Activated CD4-positive, alpha-beta memory T cell treated with anti-CD3 and anti-CD28 coated beads, Interleukin-2, amount 10 ng/mL, durations not matched to agents 7 days and 5 days (primary cell): ENCODE results near the gene ATP11A. TPM values are rescaled to one million over a fixed set of nuclear protein-coding genes. Genes with fewer than 3 reads are reported as not detected.

ENCODE experiments used
- CTCF ChIA-PET: fragments of 350-600 bp; sonication (Branson Sonifier 250); formaldehyde crosslinking; loops from one replicate; lab custom pipeline; 2021; ENCODE audit warnings: antibody characterized with exemption, inconsistent platforms; lab: Charles Lee
- POLR2A ChIA-PET: fragments of 350-600 bp; sonication (Branson Sonifier 250); formaldehyde crosslinking; loops from one replicate; lab custom pipeline; 2021; ENCODE audit warnings: antibody characterized with exemption; lab: Charles Lee
- DNase-seq: peaks from one replicate; pipeline ENCODE4 v3.0.0-alpha.2; 2020
- H3K27ac Mint-ChIP-seq: one replicate; pipeline ENCODE4 v1.8.0; 2021; ENCODE audit warnings: mild to moderate bottlenecking, mixed read lengths
- H3K27me3 Mint-ChIP-seq: one replicate; pipeline ENCODE4 v1.8.0; 2021; ENCODE audit warnings: mixed read lengths
- H3K36me3 Mint-ChIP-seq: one replicate; pipeline ENCODE4 v1.8.0; 2021; ENCODE audit warnings: low read depth, mixed read lengths
- H3K4me1 Mint-ChIP-seq: one replicate; pipeline ENCODE4 v1.8.0; 2021; ENCODE audit warnings: mixed read lengths
- H3K4me3 Mint-ChIP-seq: one replicate; pipeline ENCODE4 v1.8.0; 2021; ENCODE audit warnings: mild to moderate bottlenecking, mixed read lengths
- H3K9me3 Mint-ChIP-seq: one replicate; pipeline ENCODE4 v1.8.0; 2021; ENCODE audit warnings: mixed read lengths
- total RNA-seq, 2 experiments: library from RNA; stranded (reverse); gene quantifications; one replicate each; pipeline ENCODE4 v1.2.3, GENCODE V29; 2021

The ATP11A gene
- total RNA-seq, 2 experiments from 2014 or later = 52.5 to 53.3 TPM

DNA sequence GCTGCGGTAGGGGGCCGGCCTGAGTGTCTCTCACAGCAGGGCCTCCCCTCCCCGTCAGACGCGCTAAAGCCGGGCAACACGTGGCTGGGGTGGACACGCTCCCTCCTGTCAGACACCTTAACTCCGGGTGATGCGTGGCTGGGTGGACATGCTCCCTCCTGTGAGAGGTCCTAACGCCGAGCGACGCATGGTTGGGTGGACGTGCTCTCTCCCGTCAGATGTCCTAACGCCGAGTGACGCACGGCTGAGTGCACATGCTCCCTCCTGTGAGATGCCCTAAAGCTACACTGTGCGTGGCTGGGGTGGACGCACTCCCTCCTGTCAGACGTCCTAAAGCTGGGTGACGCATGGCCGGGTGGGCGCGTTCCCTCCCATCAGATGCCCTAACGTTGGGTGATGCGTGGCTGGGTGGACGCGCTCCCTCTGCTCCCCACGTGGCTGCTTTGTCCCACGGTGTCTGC lies 153.1 kb downstream of the ATP11A start:
- Mint-ChIP-seq H3K27me3 (no peaks in the 10 kb centered on the region), H3K4me1 (peaks cover 5% of the 10 kb centered on the region), H3K4me3 (no peak overlapping the region), H3K36me3 (peaks cover 41% of the 10 kb centered on the region), H3K9me3 (no peaks in the 10 kb centered on the region), H3K27ac (no peak overlapping the region)
- ChIA-PET CTCF (no interaction called here), POLR2A (no interaction called here)
- no peak for DNase-seq

DNA sequence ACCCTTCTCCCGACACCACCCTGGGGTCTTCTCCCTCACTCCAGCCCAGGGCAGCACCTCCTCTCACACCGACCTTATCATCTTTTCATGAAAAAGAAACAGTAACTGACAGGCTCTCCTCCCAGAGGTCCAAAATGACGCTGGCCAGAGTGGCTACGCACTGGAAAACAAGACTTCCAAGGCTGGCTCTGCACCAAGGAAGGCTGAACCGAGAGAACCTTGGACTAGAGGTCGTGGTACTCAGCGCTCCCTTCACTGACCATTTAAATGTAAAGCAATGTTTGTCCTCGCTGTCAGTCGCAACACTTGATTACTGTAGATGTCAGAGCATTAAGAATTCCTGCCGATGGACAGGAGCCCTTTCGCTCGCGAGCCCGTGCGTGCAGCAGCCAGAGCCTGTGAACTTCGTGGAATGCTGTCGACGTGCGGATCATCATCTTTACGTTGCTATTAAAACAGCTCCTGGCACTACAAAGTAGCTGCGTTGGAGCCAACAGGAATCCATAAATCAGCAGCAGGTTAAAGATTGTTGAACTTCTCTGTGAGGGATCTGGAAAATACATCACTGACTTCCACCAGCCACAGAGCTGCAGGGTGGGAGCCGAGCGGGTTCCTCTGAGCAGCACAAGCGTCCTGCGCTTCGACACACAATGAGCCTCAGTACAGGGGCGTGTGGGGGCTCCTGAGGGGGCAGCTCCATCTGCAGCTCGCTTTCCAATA lies 153.7 kb downstream of the ATP11A start:
- CTCF ChIA-PET = no interaction called here
- no peak for DNase-seq
- peaks cover 45% of the 10 kb centered on the region for H3K36me3 Mint-ChIP-seq
- no peak overlapping the region for H3K27ac Mint-ChIP-seq
- H3K27me3 Mint-ChIP-seq = no peaks in the 10 kb centered on the region
- POLR2A ChIA-PET = no interaction called here
- no peaks in the 10 kb centered on the region for H3K9me3 Mint-ChIP-seq
- H3K4me3 Mint-ChIP-seq = no peak overlapping the region
- peaks cover 5% of the 10 kb centered on the region for H3K4me1 Mint-ChIP-seq

DNA sequence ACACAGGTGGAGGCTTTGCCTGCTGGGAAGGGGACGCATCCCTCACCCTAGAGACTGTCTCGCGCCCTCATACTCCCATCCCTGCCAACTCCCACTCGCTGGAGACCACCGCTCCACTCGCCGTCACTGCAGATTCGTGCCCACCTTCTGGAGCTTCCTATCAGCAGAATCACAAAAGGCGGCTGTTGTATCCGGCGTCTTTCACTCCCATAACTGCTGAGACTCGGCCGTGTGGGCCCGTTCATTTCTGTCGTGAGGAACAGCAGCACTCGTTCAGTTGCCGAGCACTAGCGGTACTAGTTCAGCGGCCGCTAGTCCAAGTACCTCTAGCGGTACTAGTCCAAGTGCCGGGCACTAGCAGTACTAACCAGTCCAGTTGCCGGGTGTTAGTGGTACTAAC lies 154.6 kb downstream of the ATP11A start:
- DNase-seq = no peak
- Mint-ChIP-seq H3K4me3 (no peak overlapping the region), H3K27me3 (no peaks in the 10 kb centered on the region), H3K4me1 (peaks cover 7% of the 10 kb centered on the region), H3K9me3 (no peaks in the 10 kb centered on the region), H3K36me3 (peaks cover 49% of the 10 kb centered on the region), H3K27ac (no peak overlapping the region)
- POLR2A ChIA-PET = no interaction called here
- CTCF ChIA-PET = no interaction called here

DNA sequence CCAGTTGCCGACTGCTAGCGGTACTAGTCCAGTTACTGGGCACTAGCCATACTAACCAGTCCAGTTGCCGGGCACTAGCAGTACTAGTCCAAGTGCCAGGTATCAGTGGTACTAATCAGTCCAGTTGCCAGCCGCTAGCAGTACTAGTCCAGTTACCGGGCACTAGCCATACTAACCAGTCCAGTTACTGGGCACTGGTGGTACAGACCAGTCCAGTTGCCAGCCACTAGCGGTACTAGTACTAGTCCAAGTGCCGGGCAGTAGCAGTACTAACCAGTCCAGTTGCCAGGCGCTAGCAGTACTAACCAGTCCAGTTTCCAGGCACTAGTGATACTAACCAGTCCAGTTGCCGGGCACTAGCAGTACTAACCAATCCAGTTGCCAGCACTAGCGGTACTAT lies 155.0 kb downstream of the ATP11A start:
- no peak for DNase-seq
- Mint-ChIP-seq H3K27me3 (no peaks in the 10 kb centered on the region), H3K27ac (no peak overlapping the region), H3K9me3 (no peaks in the 10 kb centered on the region), H3K4me1 (peaks cover 7% of the 10 kb centered on the region), H3K36me3 (peaks cover 54% of the 10 kb centered on the region), H3K4me3 (no peak overlapping the region)
- POLR2A ChIA-PET = no interaction called here
- CTCF ChIA-PET = no interaction called here

DNA sequence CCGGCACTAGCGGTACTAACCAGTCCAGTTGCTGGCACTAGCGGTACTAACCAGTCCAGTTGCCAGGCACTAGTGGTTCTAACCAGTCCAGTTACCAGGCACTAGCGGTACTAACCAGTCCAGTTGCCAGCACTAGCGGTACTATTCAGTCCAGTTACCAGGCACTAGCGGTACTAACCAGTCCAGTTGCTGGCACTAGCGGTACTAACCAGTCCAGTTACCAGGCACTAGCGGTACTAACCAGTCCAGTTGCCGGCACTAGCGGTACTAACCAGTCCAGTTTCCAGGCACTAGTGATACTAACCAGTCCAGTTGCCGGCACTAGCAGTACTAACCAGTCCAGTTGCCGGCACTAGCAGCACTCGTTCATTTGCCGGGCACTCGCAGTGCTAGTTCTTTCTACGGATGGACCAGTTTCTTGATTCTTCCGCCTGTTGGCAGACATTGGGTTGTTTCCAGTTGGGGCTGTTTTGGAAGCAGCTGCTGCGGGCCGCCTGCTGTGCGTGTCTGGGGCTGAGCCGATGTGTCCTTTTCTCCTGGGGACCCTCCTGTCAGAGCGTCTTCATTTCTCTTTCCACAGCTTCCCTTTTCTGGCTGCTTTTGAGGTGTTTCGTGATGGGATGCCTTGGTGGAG lies 155.8 kb downstream of the ATP11A start:
- Mint-ChIP-seq H3K4me1 (peaks cover 7% of the 10 kb centered on the region), H3K36me3 (peaks cover 57% of the 10 kb centered on the region), H3K4me3 (no peak overlapping the region), H3K27me3 (no peaks in the 10 kb centered on the region), H3K9me3 (no peaks in the 10 kb centered on the region), H3K27ac (no peak overlapping the region)
- ChIA-PET POLR2A (no interaction called here), CTCF (no interaction called here)
- DNase-seq = no peak

DNA sequence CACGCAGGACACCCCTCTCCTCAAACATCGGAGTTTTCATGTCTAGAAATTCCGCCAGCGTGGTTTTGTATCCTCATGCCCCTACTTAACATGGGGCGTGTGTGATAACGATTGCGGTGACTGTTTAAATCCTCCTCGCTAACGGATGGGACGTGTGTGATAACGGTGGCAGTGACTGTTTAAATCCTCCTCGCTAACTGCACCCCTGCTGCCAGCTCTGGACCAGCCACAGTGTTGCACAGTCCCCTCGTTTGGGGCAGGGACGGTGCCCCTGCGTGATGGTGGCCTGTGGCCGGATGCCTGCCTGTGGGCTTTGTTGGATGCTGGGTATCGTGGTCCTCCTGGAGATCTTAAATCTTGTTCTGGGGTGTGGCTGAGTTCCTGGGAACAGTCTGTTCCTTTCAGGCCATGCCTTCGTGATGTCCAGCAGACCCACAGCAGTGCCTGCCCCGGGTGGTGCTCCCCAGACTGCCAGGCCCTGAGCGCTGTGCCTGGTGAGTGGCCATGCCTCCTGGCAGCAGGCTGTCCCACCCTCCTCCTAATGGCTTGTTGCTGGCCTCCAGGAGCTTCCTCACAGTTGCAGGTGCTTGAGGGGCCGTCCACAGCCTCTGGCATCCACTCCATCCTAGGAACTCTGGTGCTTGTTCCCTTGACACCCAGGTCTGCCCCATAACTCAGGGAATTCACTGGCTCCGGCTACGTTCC lies 156.7 kb downstream of the ATP11A start:
- no peak for DNase-seq
- H3K27me3 Mint-ChIP-seq = no peaks in the 10 kb centered on the region
- POLR2A ChIA-PET = no interaction called here
- no peaks in the 10 kb centered on the region for H3K9me3 Mint-ChIP-seq
- H3K4me1 Mint-ChIP-seq = peaks cover 7% of the 10 kb centered on the region
- no peak overlapping the region for H3K4me3 Mint-ChIP-seq
- H3K36me3 Mint-ChIP-seq = peaks cover 65% of the 10 kb centered on the region
- CTCF ChIA-PET = no interaction called here
- H3K27ac Mint-ChIP-seq = no peak overlapping the region

DNA sequence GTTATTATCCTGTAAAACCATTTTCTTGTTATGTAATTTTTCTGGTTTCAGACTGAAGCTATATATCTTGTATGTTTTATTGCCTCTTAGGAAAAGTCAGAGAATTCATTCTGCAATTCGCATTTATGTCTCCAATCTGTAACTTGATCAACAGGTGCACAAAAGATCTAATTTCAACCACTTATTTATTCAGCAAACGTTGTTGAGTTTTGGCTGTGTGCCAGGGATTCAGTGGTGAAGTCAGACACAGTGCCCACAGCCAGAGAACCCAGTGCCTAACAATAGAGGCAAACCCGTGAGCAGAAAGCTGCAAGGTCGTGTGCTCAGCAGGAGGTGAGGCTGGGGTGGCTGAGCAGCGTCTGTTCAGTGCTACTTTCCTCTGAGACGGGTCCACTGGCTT lies 159.7 kb downstream of the ATP11A start:
- H3K36me3 Mint-ChIP-seq = peaks cover 58% of the 10 kb centered on the region
- ChIA-PET POLR2A (no interaction called here), CTCF (no interaction called here)
- no peak overlapping the region for H3K4me3 Mint-ChIP-seq
- H3K27me3 Mint-ChIP-seq = no peaks in the 10 kb centered on the region
- H3K4me1 Mint-ChIP-seq = peaks cover 2% of the 10 kb centered on the region
- H3K27ac Mint-ChIP-seq = no peak overlapping the region
- H3K9me3 Mint-ChIP-seq = no peaks in the 10 kb centered on the region
- DNase-seq = no peak

DNA sequence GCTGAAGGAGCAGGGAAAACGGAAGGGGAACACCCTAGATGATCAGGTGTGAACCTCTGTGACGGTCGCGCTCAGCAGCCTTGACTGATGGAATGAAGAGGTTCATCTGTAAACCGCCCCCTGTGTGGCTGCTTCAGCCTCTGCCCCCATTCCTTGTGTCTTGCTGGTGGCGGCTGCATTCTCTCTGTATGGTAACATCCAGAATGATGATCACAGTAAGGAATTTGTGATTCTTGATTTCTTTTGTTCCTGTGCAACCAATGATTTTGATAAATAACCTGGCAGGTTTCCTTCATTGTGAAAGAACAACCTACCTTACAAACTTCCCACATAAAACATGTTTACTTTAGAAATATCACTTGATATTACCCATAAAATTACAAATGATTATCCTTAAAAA lies 160.4 kb downstream of the ATP11A start:
- no peaks in the 10 kb centered on the region for H3K27me3 Mint-ChIP-seq
- POLR2A ChIA-PET = no interaction called here
- H3K36me3 Mint-ChIP-seq = peaks cover 58% of the 10 kb centered on the region
- H3K4me3 Mint-ChIP-seq = no peak overlapping the region
- no peaks in the 10 kb centered on the region for H3K9me3 Mint-ChIP-seq
- no peak overlapping the region for H3K27ac Mint-ChIP-seq
- H3K4me1 Mint-ChIP-seq = peaks cover 2% of the 10 kb centered on the region
- CTCF ChIA-PET = no interaction called here
- no peak for DNase-seq

DNA sequence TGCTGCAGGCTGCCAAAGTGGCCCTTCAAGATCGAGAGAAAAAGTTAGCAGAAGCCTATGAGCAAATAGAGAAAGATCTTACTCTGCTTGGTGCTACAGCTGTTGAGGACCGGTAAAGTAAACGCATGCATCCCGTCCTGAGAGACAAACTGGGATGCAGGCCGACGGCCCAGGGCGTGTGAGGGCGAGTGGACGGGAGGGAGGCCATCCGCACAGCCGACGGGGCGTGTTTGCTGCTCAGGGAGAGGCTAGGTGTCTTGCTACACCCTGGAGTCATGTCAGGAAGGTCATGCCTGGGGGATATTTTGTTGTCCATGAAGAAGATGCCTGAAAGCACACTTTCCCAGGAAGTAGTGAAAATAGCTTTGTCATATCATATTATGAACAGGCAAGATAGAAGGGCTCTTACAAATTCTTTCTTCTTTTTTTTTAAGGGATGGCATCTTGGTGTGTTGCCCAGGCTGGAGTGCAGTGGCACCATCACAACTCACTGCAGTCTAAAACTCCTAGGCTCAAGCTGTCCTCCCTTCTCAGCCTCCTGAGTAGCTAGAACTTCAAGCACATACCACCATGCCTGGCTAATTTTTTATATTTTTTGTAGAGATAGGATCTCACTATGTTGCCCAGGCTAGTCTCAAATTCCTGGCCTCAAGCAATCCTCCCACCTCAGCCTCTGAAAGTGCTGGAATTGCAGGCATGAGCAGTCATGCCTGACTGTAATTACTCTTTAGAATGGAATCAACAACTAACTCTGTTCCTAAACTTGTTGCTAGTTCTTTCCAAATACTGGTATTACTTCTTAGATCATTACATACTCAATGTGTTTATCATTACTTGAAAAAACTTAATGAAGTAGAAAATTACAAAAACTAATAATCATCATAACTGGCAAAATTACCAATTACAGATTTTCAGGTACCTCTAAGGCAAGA lies 161.5 kb downstream of the ATP11A start:
- Mint-ChIP-seq H3K4me1 (peaks cover 2% of the 10 kb centered on the region), H3K9me3 (no peaks in the 10 kb centered on the region), H3K36me3 (peaks cover 62% of the 10 kb centered on the region), H3K27me3 (no peaks in the 10 kb centered on the region), H3K27ac (no peak overlapping the region), H3K4me3 (no peak overlapping the region)
- CTCF ChIA-PET = no interaction called here
- no peak for DNase-seq
- POLR2A ChIA-PET = no interaction called here

DNA sequence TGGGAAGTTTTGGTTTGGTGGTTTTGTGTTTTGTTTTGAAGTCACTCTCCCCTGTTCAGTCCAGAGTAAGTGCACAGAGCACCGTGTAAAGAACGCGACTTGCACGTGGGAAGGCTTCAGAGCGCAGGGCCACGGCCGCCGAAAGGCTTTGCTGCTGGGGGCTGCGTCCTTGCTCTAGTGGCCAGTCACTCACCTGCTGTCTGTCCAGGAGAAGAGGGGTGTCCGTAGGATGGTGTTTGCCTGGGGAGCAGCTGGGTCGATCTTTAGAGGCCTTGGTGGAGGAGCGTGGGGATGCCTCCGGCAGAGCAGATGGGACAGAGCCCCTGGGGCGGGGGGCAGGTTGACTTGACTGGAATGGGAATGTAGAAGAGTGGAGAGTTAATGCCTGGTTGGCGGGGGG lies 162.6 kb downstream of the ATP11A start:
- ChIA-PET CTCF (no interaction called here), POLR2A (no interaction called here)
- Mint-ChIP-seq H3K9me3 (no peaks in the 10 kb centered on the region), H3K27ac (no peak overlapping the region), H3K27me3 (no peaks in the 10 kb centered on the region), H3K36me3 (peaks cover 61% of the 10 kb centered on the region), H3K4me3 (no peak overlapping the region), H3K4me1 (peaks cover 2% of the 10 kb centered on the region)
- DNase-seq = no peak

DNA sequence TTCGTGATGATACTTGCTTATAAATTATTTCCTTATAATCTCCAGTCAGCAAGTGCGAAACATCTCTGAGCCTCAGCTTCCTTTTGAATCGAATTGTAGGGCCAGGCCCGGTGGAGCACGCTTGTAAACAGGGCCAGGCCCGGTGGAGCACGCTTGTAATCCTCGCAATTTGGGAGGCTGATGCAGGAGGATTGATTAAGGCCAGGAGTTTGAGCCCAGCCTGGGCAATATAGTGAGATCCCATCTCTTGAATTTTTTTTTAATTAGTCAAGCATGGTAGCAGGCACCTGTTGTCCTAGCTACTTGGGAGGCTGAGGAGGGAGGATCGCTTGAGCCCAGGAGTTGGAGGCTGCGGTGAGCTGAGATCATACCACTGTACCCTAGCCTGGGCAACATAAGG lies 163.0 kb downstream of the ATP11A start:
- POLR2A ChIA-PET = no interaction called here
- Mint-ChIP-seq H3K9me3 (no peaks in the 10 kb centered on the region), H3K27ac (no peak overlapping the region), H3K27me3 (no peaks in the 10 kb centered on the region), H3K4me1 (peaks cover 2% of the 10 kb centered on the region), H3K4me3 (no peak overlapping the region), H3K36me3 (peaks cover 63% of the 10 kb centered on the region)
- DNase-seq = no peak
- CTCF ChIA-PET = no interaction called here

DNA sequence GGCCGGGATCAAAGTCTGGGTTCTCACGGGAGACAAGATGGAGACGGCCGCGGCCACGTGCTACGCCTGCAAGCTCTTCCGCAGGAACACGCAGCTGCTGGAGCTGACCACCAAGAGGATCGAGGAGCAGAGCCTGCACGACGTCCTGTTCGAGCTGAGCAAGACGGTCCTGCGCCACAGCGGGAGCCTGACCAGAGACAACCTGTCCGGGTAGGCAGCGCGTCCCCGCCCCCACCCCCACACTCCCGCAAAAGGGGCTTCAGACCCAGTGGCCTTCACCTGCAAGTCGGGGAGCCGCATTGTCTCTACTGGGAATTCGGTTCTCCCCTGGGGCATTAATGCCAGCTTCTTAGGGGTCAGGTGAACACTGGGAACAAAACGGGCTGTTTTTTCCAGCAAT lies 164.5 kb downstream of the ATP11A start:
- Mint-ChIP-seq H3K9me3 (no peaks in the 10 kb centered on the region), H3K27me3 (no peaks in the 10 kb centered on the region), H3K27ac (no peak overlapping the region), H3K4me3 (no peak overlapping the region), H3K36me3 (peaks cover 69% of the 10 kb centered on the region), H3K4me1 (no peaks in the 10 kb centered on the region)
- ChIA-PET CTCF (no interaction called here), POLR2A (no interaction called here)
- no peak for DNase-seq

DNA sequence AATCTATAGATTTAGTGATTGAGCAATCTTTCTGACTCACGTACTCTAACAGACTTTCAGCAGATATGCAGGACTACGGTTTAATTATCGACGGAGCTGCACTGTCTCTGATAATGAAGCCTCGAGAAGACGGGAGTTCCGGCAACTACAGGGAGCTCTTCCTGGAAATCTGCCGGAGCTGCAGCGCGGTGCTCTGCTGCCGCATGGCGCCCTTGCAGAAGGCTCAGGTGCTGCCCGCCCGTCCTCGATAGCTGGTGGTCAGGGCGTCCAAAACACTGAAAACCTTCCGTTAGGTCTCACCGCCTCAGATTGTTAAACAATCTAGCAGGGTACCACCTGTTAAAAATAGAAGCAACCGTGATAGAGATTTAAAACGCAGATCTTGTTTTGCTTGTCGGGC lies 166.0 kb downstream of the ATP11A start:
- no peaks in the 10 kb centered on the region for H3K27me3 Mint-ChIP-seq

More for the DNA sequence above, 166.0 kb downstream of the ATP11A start:
- no peaks in the 10 kb centered on the region for H3K4me1 Mint-ChIP-seq
- H3K9me3 Mint-ChIP-seq = no peaks in the 10 kb centered on the region
- H3K4me3 Mint-ChIP-seq = no peak overlapping the region
- ChIA-PET CTCF (no interaction called here), POLR2A (no interaction called here)
- H3K27ac Mint-ChIP-seq = no peak overlapping the region
- no peak for DNase-seq
- peaks cover 67% of the 10 kb centered on the region for H3K36me3 Mint-ChIP-seq
